GM19324 (cell line): ENCODE measurements around the gene CLDN6.

Experiments used
- ATAC-seq: cut with Tn5 transposase; IDR thresholded peaks from one replicate; pipeline ENCODE4 v1.9.1; 2021; ENCODE audit warnings: mild to moderate bottlenecking, moderate library complexity; ENCODE audit not compliant: unreplicated experiment, low FRiP score

CLDN6 gene

GRCh38 chr16:3015865-3016521, 2.0 kb downstream of the CLDN6 start:
- no peak for ATAC-seq

- no peak for ATAC-seq
These were observed 3.0 kb downstream of the CLDN6 start for GRCh38 chr16:3014971-3015370.

- no peak for ATAC-seq
These were observed 3.8 kb downstream of the CLDN6 start for GRCh38 chr16:3013998-3014690.

- no peak for ATAC-seq
These were observed 4.5 kb downstream of the CLDN6 start for GRCh38 chr16:3013491-3013951.

GRCh38 chr16:3012828-3013420, 5.1 kb downstream of the CLDN6 start, which contains the start of gene CLDN9:
Gene CLDN9, plus strand, starts transcription at chr16:3012923. Its CDS starts 440 bp downstream, at chr16:3013363.
- ATAC-seq: no peak

GRCh38 chr16:3012246-3012645, 5.7 kb downstream of the CLDN6 start:
- ATAC-seq: no peak

GRCh38 chr16:3010510-3010909, 7.5 kb downstream of the CLDN6 start:
- ATAC-seq: no peak

- no peak for ATAC-seq
These were observed 8.2 kb downstream of the CLDN6 start for GRCh38 chr16:3009568-3010390.

GRCh38 chr16:3008690-3009037, 9.3 kb downstream of the CLDN6 start:
- ATAC-seq: no peak

GRCh38 chr16:3007957-3008689, 9.9 kb downstream of the CLDN6 start:
- no peak for ATAC-seq

GRCh38 chr16:3007059-3007956, 10.7 kb downstream of the CLDN6 start:
- ATAC-seq: no peak

GRCh38 chr16:3004781-3005284, 13.2 kb downstream of the CLDN6 start:
- no peak for ATAC-seq

GRCh38 chr16:3004319-3004718, 13.7 kb downstream of the CLDN6 start:
- peak; percentile 17 for ATAC-seq

- ATAC-seq: peak; percentile 94
These were observed 14.3 kb downstream of the CLDN6 start for GRCh38 chr16:3003582-3004270.

- ATAC-seq: no peak
These were observed 16.7 kb downstream of the CLDN6 start for GRCh38 chr16:3001316-3001715.

- no peak for ATAC-seq
These were observed 17.4 kb downstream of the CLDN6 start for GRCh38 chr16:3000540-3000939.

GRCh38 chr16:2999929-3000328, 18.1 kb downstream of the CLDN6 start:
- ATAC-seq: no peak

- no peak for ATAC-seq
These were observed 21.7 kb downstream of the CLDN6 start for GRCh38 chr16:2996298-2996697.
